HFFc6 (cell line): ENCODE data around the gene PARD3B. TPM values are rescaled to one million over a fixed set of nuclear protein-coding genes. Genes with fewer than 3 reads are reported as not detected.

Experiments used
- DNase-seq: peaks from one replicate; pipeline ENCODE4 v3.0.0-alpha.2; 2018
- H3K27ac Mint-ChIP-seq: 2 replicates; pipeline ENCODE4 v1.8.0; 2020; ENCODE audit warnings: mild to moderate bottlenecking, mixed read lengths
- H3K27me3 Mint-ChIP-seq: 2 replicates; pipeline ENCODE4 v1.8.0; 2021; ENCODE audit warnings: mild to moderate bottlenecking, moderate library complexity, mixed read lengths; ENCODE audit not compliant: insufficient read depth
- H3K36me3 Mint-ChIP-seq: 2 replicates; pipeline ENCODE4 v1.8.0; 2021; ENCODE audit warnings: low read depth, mixed read lengths
- H3K4me1 Mint-ChIP-seq: 2 replicates; pipeline ENCODE4 v1.8.0; 2020; ENCODE audit warnings: low read depth, mixed read lengths
- H3K4me3 Mint-ChIP-seq: 2 replicates; pipeline ENCODE4 v1.8.0; 2020; ENCODE audit warnings: mild to moderate bottlenecking, moderate library complexity, mixed read lengths
- H3K9me3 Mint-ChIP-seq: 2 replicates; pipeline ENCODE4 v1.8.0; 2020; ENCODE audit warnings: mild to moderate bottlenecking, mixed read lengths
- total RNA-seq, 6 experiments: library from RNA; stranded (reverse); fragmentation: NEBNext Ultra II Directional; extraction: Animal tissue kit (Norgen Biotek cat#: 25700); gene quantifications; 2 replicates in 1 of 6; 3 replicates in 5 of 6; pipeline ENCODE4 v1.2.3, GENCODE V29; 2021
- TF ChIP-seq, protein P1 (sequence below): fragments of 200-600 bp; sonication (generic); IDR thresholded peaks from 2 replicates; pipeline ENCODE4 v1.5.0; 2021; ENCODE audit warnings: antibody characterized with exemption, mild to moderate bottlenecking

The PARD3B gene
- total RNA-seq, 6 experiments from 2014 or later: 14.0 to 22.4 (median 15.3) TPM

DNA sequence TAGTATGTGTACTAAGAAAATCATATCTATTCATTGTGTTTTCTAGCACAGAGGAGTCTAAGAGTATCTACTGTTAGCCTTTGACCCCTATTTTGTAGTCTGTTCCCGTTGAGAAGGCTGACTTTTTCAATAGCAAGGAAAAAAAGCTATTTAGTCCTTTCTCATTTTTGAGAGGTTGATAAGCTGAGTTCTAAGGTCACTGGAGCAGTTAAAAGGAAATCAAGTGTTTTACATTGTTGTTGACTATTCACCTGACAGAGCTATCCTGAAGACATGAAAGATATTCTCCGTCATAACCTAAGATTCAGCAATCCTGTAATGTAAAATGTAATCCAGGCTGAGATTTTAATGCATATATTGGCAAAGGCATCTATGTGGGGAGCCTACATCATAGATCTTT is 856.7 kb downstream of the PARD3B start:
- Mint-ChIP-seq H3K27ac (no peak overlapping the region), H3K9me3 (no peaks in the 10 kb centered on the region), H3K4me1 (peaks cover 42% of the 10 kb centered on the region), H3K27me3 (peaks cover 1% of the 10 kb centered on the region; the same call in 1 of the 2 replicates), H3K4me3 (no peak overlapping the region), H3K36me3 (no peaks in the 10 kb centered on the region)
- no peak for DNase-seq
- TF ChIP-seq, protein P1, sequence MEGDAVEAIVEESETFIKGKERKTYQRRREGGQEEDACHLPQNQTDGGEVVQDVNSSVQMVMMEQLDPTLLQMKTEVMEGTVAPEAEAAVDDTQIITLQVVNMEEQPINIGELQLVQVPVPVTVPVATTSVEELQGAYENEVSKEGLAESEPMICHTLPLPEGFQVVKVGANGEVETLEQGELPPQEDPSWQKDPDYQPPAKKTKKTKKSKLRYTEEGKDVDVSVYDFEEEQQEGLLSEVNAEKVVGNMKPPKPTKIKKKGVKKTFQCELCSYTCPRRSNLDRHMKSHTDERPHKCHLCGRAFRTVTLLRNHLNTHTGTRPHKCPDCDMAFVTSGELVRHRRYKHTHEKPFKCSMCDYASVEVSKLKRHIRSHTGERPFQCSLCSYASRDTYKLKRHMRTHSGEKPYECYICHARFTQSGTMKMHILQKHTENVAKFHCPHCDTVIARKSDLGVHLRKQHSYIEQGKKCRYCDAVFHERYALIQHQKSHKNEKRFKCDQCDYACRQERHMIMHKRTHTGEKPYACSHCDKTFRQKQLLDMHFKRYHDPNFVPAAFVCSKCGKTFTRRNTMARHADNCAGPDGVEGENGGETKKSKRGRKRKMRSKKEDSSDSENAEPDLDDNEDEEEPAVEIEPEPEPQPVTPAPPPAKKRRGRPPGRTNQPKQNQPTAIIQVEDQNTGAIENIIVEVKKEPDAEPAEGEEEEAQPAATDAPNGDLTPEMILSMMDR: no peak

DNA sequence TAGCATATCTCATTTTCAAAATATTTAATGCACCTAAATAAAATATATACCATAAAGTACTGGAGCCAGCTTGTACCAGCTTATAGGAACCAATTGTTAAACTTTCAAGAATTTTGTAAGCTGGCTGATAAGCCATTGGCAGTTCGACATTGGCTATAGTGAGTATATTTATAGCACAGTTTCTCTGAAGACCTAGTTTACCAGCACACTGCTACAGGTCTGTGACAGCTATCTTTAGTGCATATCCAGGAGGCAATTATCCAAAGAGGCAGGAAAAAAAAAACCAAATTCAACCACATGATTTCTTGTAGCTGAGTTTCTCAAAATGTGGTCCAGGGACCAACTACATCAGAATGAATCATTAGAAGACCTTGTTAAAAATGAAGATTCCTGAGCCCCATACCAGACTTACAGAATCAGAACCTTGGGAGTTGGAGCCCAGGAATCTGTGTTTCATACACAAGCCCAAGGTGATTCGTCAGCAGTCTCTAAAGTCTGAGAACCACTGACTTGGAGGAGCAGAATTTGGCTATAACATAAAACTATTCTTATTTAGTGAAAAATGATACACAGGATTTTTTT is 858.1 kb downstream of the PARD3B start:
- DNase-seq: peak; percentile 56
- H3K9me3 Mint-ChIP-seq: no peaks in the 10 kb centered on the region
- TF ChIP-seq, protein P1: no peak
- no peak overlapping the region for H3K4me3 Mint-ChIP-seq
- H3K27me3 Mint-ChIP-seq: peaks cover 1% of the 10 kb centered on the region; the same call in 1 of the 2 replicates
- H3K36me3 Mint-ChIP-seq: no peaks in the 10 kb centered on the region
- no peak overlapping the region for H3K27ac Mint-ChIP-seq
- peaks cover 56% of the 10 kb centered on the region for H3K4me1 Mint-ChIP-seq

DNA sequence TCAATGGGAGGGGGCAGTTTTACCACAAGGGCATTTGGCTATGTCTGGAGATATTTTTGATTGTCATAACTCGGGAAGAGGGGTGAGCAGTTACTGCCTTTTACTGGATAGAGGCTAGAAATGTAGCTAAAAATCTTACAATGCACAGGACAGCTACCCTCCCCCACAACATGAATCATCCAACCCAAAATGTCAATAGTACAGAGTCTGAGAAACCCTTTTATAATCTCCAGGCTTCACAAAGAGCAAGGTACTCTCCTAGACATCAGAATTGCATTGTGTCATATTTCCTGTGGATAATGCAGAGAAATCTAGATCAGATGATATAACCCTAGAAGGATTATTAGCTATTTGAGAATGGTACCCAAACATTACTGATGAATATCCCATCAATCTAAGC is 859.9 kb downstream of the PARD3B start:
- DNase-seq: peak; percentile 19
- H3K4me1 Mint-ChIP-seq: peaks cover 74% of the 10 kb centered on the region
- peak overlapping the region; percentile 62 for H3K4me3 Mint-ChIP-seq
- H3K27ac Mint-ChIP-seq: peak overlapping the region; percentile 74
- peaks cover 1% of the 10 kb centered on the region; the same call in 1 of the 2 replicates for H3K27me3 Mint-ChIP-seq
- H3K36me3 Mint-ChIP-seq: no peaks in the 10 kb centered on the region
- no peaks in the 10 kb centered on the region for H3K9me3 Mint-ChIP-seq
- TF ChIP-seq, protein P1: no peak

DNA sequence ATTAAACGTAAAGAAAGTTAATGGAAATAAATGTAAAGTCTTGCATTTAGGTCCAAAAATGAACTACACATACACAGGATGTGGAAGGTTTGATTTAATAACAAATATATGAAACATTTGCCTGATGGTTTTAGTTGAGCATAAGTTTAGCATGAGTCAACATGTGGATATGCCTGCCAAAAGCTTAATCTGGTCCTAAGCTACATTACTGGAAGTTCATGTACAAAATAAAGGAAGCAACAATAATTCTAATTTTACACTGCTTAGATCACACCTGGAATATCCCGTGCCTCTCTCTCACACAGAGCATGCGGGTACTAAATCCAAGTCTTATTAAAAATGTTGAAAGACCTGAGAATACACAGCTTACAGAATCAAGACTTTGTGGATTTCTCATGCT is 860.5 kb downstream of the PARD3B start:
- Mint-ChIP-seq H3K27ac (peak overlapping the region; percentile 74), H3K27me3 (peaks cover 1% of the 10 kb centered on the region), H3K9me3 (no peaks in the 10 kb centered on the region), H3K4me3 (peak overlapping the region; percentile 62), H3K4me1 (peaks cover 70% of the 10 kb centered on the region), H3K36me3 (no peaks in the 10 kb centered on the region)
- DNase-seq: peak; percentile 63
- TF ChIP-seq, protein P1: no peak

DNA sequence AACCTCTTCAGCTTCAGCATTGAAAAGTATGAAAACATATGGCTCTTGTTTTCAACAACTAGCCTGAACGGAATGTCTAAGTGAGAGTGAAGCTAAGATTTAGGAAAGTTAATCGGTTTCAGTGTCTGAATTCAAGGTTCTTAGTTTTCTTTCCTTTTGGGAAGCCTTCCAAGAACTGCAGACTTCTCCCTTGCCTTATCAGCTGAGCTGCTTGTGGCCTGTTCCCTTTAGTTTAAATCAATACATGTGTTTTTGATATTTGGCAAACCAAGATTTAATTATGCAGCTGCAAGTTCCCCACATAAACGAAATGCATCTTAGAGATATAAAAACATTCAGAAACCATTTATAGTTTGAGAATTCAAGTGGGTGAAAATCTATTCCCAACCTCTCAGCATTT is 862.7 kb downstream of the PARD3B start:
- no peaks in the 10 kb centered on the region; the same call in 1 of the 2 replicates for H3K27me3 Mint-ChIP-seq
- TF ChIP-seq, protein P1: no peak
- peaks cover 66% of the 10 kb centered on the region for H3K4me1 Mint-ChIP-seq
- H3K36me3 Mint-ChIP-seq: no peaks in the 10 kb centered on the region
- DNase-seq: peak; percentile 20
- peak overlapping the region; percentile 59 for H3K4me3 Mint-ChIP-seq
- peak overlapping the region; percentile 73 for H3K27ac Mint-ChIP-seq
- H3K9me3 Mint-ChIP-seq: no peaks in the 10 kb centered on the region
